ENCODE measurements around the gene GABARAP.

- TF ChIP-seq, protein P1, sequence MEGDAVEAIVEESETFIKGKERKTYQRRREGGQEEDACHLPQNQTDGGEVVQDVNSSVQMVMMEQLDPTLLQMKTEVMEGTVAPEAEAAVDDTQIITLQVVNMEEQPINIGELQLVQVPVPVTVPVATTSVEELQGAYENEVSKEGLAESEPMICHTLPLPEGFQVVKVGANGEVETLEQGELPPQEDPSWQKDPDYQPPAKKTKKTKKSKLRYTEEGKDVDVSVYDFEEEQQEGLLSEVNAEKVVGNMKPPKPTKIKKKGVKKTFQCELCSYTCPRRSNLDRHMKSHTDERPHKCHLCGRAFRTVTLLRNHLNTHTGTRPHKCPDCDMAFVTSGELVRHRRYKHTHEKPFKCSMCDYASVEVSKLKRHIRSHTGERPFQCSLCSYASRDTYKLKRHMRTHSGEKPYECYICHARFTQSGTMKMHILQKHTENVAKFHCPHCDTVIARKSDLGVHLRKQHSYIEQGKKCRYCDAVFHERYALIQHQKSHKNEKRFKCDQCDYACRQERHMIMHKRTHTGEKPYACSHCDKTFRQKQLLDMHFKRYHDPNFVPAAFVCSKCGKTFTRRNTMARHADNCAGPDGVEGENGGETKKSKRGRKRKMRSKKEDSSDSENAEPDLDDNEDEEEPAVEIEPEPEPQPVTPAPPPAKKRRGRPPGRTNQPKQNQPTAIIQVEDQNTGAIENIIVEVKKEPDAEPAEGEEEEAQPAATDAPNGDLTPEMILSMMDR (IDR thresholded peaks at IDR 0.05): no peak
- TF ChIP-seq POLR2A (IDR thresholded peaks at IDR 0.05): peak in 3 of 4 donors; percentile 70 to 95 (median 79)
- peak; percentile 91 to 97 for TF ChIP-seq POLR2AphosphoS5 (IDR thresholded peaks at IDR 0.05)
- peak in 1 of 4 donors; percentile 38 for TF ChIP-seq EP300 (IDR thresholded peaks at IDR 0.05)
Measured at GRCh38 chr17:7219812-7220592, 22.2 kb downstream of the GABARAP start, which contains the start of the genes ACADVL and DLG4.

Measured in upper lobe of left lung (tissue), 4 donors.